IPS-18a (cell line): ENCODE results near the gene OR2B2.
"Not testable (repeated sequence)": the region's sequence is repeated elsewhere in the genome, so short reads cannot be mapped to it uniquely, and the experiment has no call there.

Source experiments
- H3K27ac ChIP-seq: one replicate; pipeline ENCODE4 v1.5.1; 2013; ENCODE audit warnings: low read length
- H3K27me3 ChIP-seq: one replicate; pipeline ENCODE4 v1.6.1; 2013; ENCODE audit warnings: mild to moderate bottlenecking, low read length; ENCODE audit not compliant: control insufficient read depth, insufficient read depth
- H3K36me3 ChIP-seq: one replicate; pipeline ENCODE4 v1.6.1; 2013; ENCODE audit warnings: low read depth, low read length; ENCODE audit not compliant: control insufficient read depth
- H3K4me1 ChIP-seq: one replicate; pipeline ENCODE4 v1.6.1; 2013; ENCODE audit warnings: low read depth, low read length; ENCODE audit not compliant: control insufficient read depth
- H3K4me3 ChIP-seq: one replicate; pipeline ENCODE4 v1.5.1; 2013; ENCODE audit warnings: low read length
- H3K9ac ChIP-seq: one replicate; pipeline ENCODE4 v1.6.1; 2013; ENCODE audit warnings: mild to moderate bottlenecking, low read length, moderate library complexity
- H3K9me3 ChIP-seq: one replicate; pipeline ENCODE4 v1.6.1; 2013; ENCODE audit warnings: low read depth, low read length; ENCODE audit not compliant: control insufficient read depth

Gene OR2B2

DNA sequence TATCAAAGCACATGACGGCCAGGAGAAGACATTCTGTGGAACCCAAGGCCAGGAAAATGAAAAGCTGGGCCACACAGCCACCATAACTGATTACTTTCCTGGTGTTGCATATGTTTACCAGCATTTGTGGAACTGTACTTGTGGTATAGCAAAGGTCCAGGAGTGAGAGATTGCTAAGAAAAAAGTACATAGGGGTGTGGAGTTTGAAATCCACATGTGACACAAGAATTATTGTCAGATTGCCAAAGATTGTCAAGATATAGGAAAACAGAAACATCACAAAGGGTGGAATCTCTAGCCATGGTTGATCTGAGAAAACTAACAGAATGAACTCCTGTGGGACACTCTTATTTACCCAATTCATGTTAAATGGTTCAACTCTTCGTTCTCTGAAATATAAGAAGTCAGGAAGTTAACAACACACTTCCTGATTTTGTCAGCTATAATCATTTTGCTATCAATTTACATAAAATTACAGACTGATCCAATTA, at the start of gene OR2B2:
Gene OR2B2 (minus strand): TSS at position 441 of the 491 bp plus-strand sequence. CDS start 77 bp downstream, at position 364.
- Histone ChIP-seq H3K27ac (no peak within 1 kb of the TSS), H3K9ac (no peak within 1 kb of the TSS), H3K27me3 (no peaks in the 10 kb centered on the region), H3K4me3 (no peak within 1 kb of the TSS), H3K4me1 (peaks cover 3% of the 10 kb centered on the region), H3K9me3 (no peaks in the 10 kb centered on the region), H3K36me3 (no peaks in the 10 kb centered on the region)

DNA sequence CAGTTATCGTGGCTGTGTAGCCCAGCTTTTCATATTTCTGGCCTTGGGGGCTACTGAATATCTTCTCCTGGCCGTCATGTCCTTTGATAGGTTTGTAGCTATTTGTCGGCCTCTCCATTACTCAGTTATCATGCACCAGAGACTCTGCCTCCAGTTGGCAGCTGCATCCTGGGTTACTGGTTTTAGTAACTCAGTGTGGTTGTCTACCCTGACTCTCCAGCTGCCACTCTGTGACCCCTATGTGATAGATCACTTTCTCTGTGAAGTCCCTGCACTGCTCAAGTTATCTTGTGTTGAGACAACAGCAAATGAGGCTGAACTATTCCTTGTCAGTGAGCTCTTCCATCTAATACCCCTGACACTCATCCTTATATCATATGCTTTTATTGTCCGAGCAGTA, 45.3 kb upstream of the OR2B2 start:
- Histone ChIP-seq H3K27ac (no peak overlapping the region), H3K9me3 (no peaks in the 10 kb centered on the region), H3K4me1 (peaks cover 6% of the 10 kb centered on the region), H3K36me3 (no peaks in the 10 kb centered on the region), H3K27me3 (no peaks in the 10 kb centered on the region), H3K4me3 (no peak overlapping the region), H3K9ac (no peak overlapping the region)

DNA sequence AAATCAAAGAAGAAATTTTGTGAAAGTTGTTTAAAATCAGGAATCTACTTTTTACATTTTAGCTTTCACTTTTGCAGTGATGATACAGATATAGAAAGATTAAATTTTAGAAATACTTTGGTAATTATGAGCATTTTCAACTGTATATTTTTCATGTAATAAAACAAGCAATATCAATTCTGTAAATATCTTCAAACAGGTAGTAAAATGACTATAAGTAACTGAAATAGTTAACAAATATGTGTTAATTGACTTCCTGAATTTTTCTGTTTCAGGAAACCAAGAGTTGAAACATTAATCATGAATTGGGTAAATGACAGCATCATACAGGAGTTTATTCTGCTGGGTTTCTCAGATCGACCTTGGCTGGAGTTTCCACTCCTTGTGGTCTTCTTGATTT, 44.7 kb upstream of the OR2B2 start, which contains the start of gene OR2B6:
Gene OR2B6 (plus strand): TSS at position 301 of the 400 bp plus-strand sequence. CDS start 0 bp downstream, at position 301.
- no peak within 1 kb of the TSS for H3K27ac ChIP-seq
- no peaks in the 10 kb centered on the region for H3K36me3 ChIP-seq
- no peaks in the 10 kb centered on the region for H3K27me3 ChIP-seq
- no peak within 1 kb of the TSS for H3K4me3 ChIP-seq
- H3K4me1 ChIP-seq, result peaks cover 6% of the 10 kb centered on the region
- H3K9me3 ChIP-seq, result no peaks in the 10 kb centered on the region
- no peak within 1 kb of the TSS for H3K9ac ChIP-seq

DNA sequence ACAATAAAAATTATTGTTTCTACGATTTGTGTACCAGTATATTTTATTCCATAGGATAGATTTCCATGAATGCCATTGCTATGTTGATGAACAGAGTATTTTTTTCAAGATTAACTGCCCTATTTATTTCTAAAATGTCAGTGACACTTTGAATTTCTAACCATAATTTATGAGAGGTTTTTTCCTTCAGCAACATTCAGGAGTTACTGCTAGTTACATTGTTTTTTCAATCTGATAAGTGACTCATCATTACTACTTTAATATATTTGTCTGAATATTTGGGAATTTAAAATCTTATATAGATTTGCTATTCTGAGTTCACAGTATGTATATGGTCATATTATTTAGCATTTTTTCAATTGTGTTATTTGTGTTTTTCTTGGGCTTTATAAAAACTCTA, 38.8 kb upstream of the OR2B2 start:
- Histone ChIP-seq H3K9ac (no peak overlapping the region), H3K9me3 (no peaks in the 10 kb centered on the region), H3K27me3 (no peaks in the 10 kb centered on the region), H3K36me3 (no peaks in the 10 kb centered on the region), H3K4me3 (no peak overlapping the region), H3K4me1 (no peaks in the 10 kb centered on the region), H3K27ac (no peak overlapping the region)

DNA sequence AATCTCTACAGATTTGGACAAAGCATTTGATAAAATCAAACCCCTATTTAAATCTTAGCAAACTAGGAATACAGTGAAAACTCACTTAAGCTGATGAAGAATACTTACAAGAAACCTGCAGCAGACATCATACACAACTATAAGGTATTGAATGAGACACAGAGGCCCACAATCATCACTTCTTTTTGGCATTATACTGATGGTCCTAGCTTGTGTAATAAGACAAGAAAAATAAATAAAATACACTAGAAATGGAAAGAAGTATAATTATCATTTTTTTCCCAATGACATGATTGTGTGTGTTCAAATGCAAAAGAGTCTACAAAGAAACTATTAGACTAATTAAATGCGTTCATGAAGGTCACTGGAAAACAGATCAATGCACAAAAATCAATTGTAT, 36.0 kb upstream of the OR2B2 start:
- Histone ChIP-seq H3K27ac (no peak overlapping the region), H3K4me3 (no peak overlapping the region), H3K9me3 (no peaks in the 10 kb centered on the region), H3K4me1 (no peaks in the 10 kb centered on the region), H3K36me3 (no peaks in the 10 kb centered on the region), H3K27me3 (no peaks in the 10 kb centered on the region), H3K9ac (no peak overlapping the region)

DNA sequence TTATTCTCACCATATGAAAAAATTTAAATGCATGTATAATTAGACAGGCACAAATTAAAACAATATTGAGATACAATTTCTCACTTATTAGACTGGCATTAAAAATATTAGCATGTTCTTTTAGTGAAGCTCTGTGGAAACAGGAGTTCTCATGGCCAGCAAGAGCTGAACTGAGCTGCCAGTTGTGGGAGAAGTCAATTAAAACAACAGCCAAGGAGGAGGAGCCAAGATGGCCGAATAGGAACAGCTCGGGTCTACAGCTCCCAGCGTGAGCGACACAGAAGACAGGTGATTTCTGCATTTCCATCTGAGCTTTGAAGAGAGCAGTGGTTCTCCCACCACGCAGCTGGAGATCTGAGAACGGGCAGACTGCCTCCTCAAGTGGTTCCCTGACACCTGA, 30.9 kb upstream of the OR2B2 start:
- not testable (repeated sequence) for H3K4me3 ChIP-seq, H3K9ac ChIP-seq, H3K4me1 ChIP-seq, H3K9me3 ChIP-seq, H3K27ac ChIP-seq, H3K36me3 ChIP-seq, H3K27me3 ChIP-seq

DNA sequence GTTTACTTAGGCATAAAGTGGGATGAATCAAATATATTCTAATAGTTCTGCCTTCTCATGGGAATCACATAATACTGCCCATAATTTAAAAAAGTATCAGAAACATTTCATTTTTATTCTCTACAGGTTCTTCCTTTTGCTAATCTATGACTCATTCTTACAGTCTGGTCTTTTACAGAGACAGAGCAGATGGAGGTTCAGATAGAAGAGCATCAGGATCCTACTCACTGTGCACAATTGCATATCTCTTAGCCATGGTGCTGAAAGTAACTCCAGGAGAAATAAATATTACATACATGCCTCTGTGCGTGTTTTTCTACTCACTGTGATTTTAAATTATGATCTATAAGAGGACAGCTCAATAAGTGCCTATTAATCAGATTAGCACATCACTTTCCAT, 28.6 kb upstream of the OR2B2 start:
- Histone ChIP-seq H3K9me3 (no peaks in the 10 kb centered on the region), H3K9ac (no peak overlapping the region), H3K36me3 (no peaks in the 10 kb centered on the region), H3K4me1 (no peaks in the 10 kb centered on the region), H3K27ac (no peak overlapping the region), H3K4me3 (no peak overlapping the region), H3K27me3 (no peaks in the 10 kb centered on the region)

DNA sequence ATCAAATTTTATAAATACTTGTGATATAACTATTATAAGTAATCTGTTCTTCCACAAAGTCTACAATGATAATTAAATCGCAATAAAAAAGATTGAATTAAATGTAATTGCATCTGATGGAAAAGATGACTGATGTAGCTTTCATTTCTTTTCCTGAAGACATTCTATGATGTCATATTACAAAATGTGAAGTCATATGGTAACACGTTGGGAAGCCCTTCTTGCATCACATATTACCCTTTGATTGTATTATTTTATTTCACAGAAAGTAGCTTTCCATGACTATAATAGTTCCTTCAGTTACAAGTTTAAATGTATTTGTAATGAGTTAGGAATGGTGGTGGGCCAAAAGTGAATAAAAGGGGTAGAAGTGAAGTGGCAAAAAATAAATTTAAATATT, 19.0 kb upstream of the OR2B2 start:
- H3K27me3 ChIP-seq, result no peaks in the 10 kb centered on the region
- no peak overlapping the region for H3K4me3 ChIP-seq
- H3K36me3 ChIP-seq, result no peaks in the 10 kb centered on the region
- H3K27ac ChIP-seq, result no peak overlapping the region
- H3K9ac ChIP-seq, result no peak overlapping the region
- no peaks in the 10 kb centered on the region for H3K4me1 ChIP-seq
- no peaks in the 10 kb centered on the region for H3K9me3 ChIP-seq

DNA sequence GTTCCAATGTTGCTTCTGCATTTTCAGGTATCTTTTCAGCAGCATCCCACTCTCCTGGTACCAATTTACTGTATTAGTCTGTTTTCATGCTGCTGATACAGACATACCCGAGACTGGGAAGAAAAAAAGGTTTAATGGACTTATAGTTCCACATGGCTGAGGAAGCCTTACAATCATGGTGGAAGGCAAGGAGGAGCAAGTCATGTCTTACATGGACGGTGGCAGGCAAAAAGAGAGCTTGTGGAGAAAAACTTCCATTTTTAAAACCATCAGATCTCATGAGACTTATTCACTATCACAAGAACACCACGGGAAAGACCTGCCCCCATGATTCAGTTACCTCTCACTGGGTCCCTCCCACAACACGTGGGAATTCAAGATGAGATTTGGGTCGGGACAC, 17.7 kb upstream of the OR2B2 start:
- H3K4me3 ChIP-seq, H3K9me3 ChIP-seq, H3K4me1 ChIP-seq, H3K9ac ChIP-seq, H3K36me3 ChIP-seq, H3K27me3 ChIP-seq, H3K27ac ChIP-seq: not testable (repeated sequence)

DNA sequence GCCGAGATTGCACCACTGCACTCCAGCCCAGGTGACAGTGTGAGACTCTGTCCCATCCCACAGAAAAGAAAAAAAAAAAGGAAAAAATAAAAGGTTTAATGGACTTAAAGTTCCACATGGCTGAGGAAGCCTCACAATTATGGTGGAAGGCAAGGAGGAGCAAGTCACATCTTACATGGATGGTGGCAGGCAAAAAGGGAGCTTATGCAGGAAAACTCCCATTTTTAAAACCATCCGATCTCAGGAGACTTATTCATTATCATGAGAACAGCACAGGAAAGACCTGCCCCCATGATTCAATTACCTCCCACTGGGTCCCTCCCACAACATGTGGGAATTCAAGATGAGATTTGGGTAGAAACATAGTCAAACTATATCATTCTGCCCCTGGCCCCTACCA, 15.8 kb upstream of the OR2B2 start:
- H3K36me3 ChIP-seq, H3K9ac ChIP-seq, H3K9me3 ChIP-seq, H3K27ac ChIP-seq, H3K27me3 ChIP-seq, H3K4me1 ChIP-seq, H3K4me3 ChIP-seq: not testable (repeated sequence)

DNA sequence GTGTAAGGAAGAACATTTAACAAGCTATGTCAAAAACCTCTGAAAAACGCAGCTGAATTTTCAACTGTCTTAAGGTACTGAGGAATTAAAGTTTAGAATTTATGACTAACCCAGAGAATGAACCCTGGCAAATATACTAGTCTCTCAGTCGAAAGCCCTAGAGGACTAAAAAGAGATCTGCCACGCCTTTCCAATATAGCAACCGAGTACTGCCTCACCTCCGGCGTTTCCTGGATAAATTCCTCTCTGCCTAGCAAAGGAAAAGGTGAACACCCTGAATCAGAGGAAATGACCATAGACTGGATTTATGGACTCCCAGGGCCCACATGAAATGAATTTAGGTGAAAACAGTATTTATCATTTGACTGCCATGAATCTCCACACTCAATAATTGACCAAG, 12.0 kb upstream of the OR2B2 start:
- H3K27me3 ChIP-seq, result no peaks in the 10 kb centered on the region
- no peak overlapping the region for H3K9ac ChIP-seq
- H3K4me1 ChIP-seq, result no peaks in the 10 kb centered on the region
- H3K9me3 ChIP-seq, result no peaks in the 10 kb centered on the region
- H3K27ac ChIP-seq, result no peak overlapping the region
- no peak overlapping the region for H3K4me3 ChIP-seq
- H3K36me3 ChIP-seq, result no peaks in the 10 kb centered on the region

DNA sequence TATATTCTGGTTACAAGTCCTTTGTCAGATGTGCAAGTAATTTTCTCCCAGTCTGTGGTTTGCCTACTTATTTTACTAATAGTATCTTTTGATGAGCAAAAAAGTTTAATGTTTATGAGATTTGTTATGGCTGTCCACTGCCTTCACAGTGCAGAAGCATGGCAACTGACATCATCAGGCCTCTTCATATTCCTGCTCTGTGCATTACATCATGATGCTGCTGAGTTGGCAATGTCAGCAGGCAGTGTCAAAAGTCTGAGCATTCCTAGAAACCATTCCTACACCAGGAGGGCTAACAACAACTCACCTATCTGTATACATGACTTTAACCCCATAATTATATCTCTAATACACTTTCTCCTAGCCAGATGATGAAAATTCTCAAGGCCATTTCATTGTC, 10.8 kb upstream of the OR2B2 start:
- Histone ChIP-seq H3K27me3 (no peaks in the 10 kb centered on the region), H3K27ac (no peak overlapping the region), H3K4me1 (no peaks in the 10 kb centered on the region), H3K36me3 (no peaks in the 10 kb centered on the region), H3K9ac (no peak overlapping the region), H3K4me3 (no peak overlapping the region), H3K9me3 (no peaks in the 10 kb centered on the region)
